GM11168 (cell line): ENCODE data around the gene VMAC.
"Not testable (repeated sequence)": the region's sequence is repeated elsewhere in the genome, so short reads cannot be mapped to it uniquely, and the experiment has no call there.

Source experiments
- in situ Hi-C: fragments of 300-500 bp; cut with MboI; formaldehyde crosslinking; loops from one replicate; pipeline ENCODE4 v1.12.0; 2022; ENCODE audit warnings: low sequenced_read_pairs; ENCODE audit not compliant: unreplicated experiment

Gene VMAC

GRCh38 chr19:5883157-5883873, 21.4 kb upstream of the VMAC start:
- in situ Hi-C loops: not testable (repeated sequence)

GRCh38 chr19:5884065-5884811, 20.4 kb upstream of the VMAC start:
- in situ Hi-C loops: not testable (repeated sequence)

- in situ Hi-C loops: no loop called here
Measured at GRCh38 chr19:5889288-5889971, 15.2 kb upstream of the VMAC start.

GRCh38 chr19:5890099-5890498, 14.6 kb upstream of the VMAC start:
- in situ Hi-C loops: no loop called here

GRCh38 chr19:5891572-5891937, 13.1 kb upstream of the VMAC start:
- in situ Hi-C loops: no loop called here

GRCh38 chr19:5891938-5892771, 12.5 kb upstream of the VMAC start:
- in situ Hi-C loops: no loop called here

- in situ Hi-C loops: no loop called here
Measured at GRCh38 chr19:5892772-5893275, 11.8 kb upstream of the VMAC start.

GRCh38 chr19:5893296-5893903, 11.3 kb upstream of the VMAC start:
- in situ Hi-C loops: no loop called here

- in situ Hi-C loops: no loop called here
Measured at GRCh38 chr19:5893907-5894703, 10.6 kb upstream of the VMAC start.

GRCh38 chr19:5894704-5895349, 9.8 kb upstream of the VMAC start:
- in situ Hi-C loops: no loop called here

- in situ Hi-C loops: no loop called here
Measured at GRCh38 chr19:5895409-5895808, 9.3 kb upstream of the VMAC start.

- in situ Hi-C loops: no loop called here
Measured at GRCh38 chr19:5895890-5896289, 8.8 kb upstream of the VMAC start.

- in situ Hi-C loops: no loop called here
Measured at GRCh38 chr19:5896365-5897076, 8.2 kb upstream of the VMAC start.

GRCh38 chr19:5897189-5897969, 7.3 kb upstream of the VMAC start:
- in situ Hi-C loops: no loop called here

GRCh38 chr19:5899728-5900526, 4.7 kb upstream of the VMAC start:
- in situ Hi-C loops: no loop called here

GRCh38 chr19:5900976-5901375, 3.7 kb upstream of the VMAC start:
- in situ Hi-C loops: no loop called here
